IMR-90 (cell line): ENCODE data around the gene HOXA2. TPM values are rescaled to one million over a fixed set of nuclear protein-coding genes. Genes with fewer than 3 reads are reported as not detected.

ENCODE experiments used
- ATAC-seq: fragments of 200-7000 bp; cut with Tn5 transposase; 2 replicates; pipeline ENCODE4 v1.9.1; 2020; ENCODE audit warnings: low read depth, mild to moderate bottlenecking, moderate library complexity
- BruUV-seq: library from RNA; stranded (reverse); fragments of 400-500 nt; replicated peaks from 2 replicates; lab custom pipeline; 2021; lab: Mats Ljungman, UMichigan
- CTCF ChIA-PET: fragments of 300-600 bp; formaldehyde crosslinking; extraction: SDS; loops from one replicate; lab custom pipeline; 2021; ENCODE audit warnings: antibody characterized with exemption; lab: Yijun Ruan, JAX
- POLR2A ChIA-PET: fragments of 300-600 bp; sonication (Branson Sonifier 250); formaldehyde crosslinking; loops from one replicate; lab custom pipeline; 2022; ENCODE audit warnings: antibody characterized with exemption; ENCODE audit not compliant: unreplicated experiment; lab: Charles Lee
- DNase-seq: peaks from one replicate; pipeline ENCODE4 v3.0.0; 2013
- H2AFZ ChIP-seq: replicated peaks from 2 replicates; pipeline ENCODE3; 2013; ENCODE audit warnings: low read length, mild to moderate bottlenecking; ENCODE audit not compliant: poor library complexity
- H2AK5ac ChIP-seq: 2 replicates; pipeline ENCODE4 v1.6.1; 2013; ENCODE audit warnings: low read depth, low read length, inconsistent platforms
- H2AK9ac ChIP-seq: replicated peaks from 2 replicates; pipeline ENCODE3; 2013; ENCODE audit warnings: mild to moderate bottlenecking, low read depth, low read length, moderate library complexity; ENCODE audit not compliant: poor library complexity
- H2BK120ac ChIP-seq: 2 replicates; pipeline ENCODE4 v1.6.1; 2013; ENCODE audit warnings: low read depth, low read length, inconsistent platforms
- H2BK15ac ChIP-seq: 3 replicates; pipeline ENCODE4 v1.6.1; 2013; ENCODE audit warnings: low read depth, low read length, inconsistent platforms
- H2BK20ac ChIP-seq: 2 replicates; pipeline ENCODE4 v1.6.1; 2013; ENCODE audit warnings: low read depth, mild to moderate bottlenecking, inconsistent platforms, low read length, moderate library complexity
- H2BK5ac ChIP-seq: 2 replicates; pipeline ENCODE4 v1.6.1; 2013; ENCODE audit warnings: mild to moderate bottlenecking, low read depth, low read length, inconsistent platforms; ENCODE audit not compliant: poor library complexity, severe bottlenecking
- H3K14ac ChIP-seq: replicated peaks from 2 replicates; pipeline ENCODE4 v1.6.1; 2013; ENCODE audit warnings: low read depth, low read length, inconsistent platforms
- H3K18ac ChIP-seq: 2 replicates; pipeline ENCODE4 v1.6.1; 2013; ENCODE audit warnings: low read depth, low read length, control low read depth
- H3K23ac ChIP-seq: 2 replicates; pipeline ENCODE4 v1.6.1; 2013; ENCODE audit warnings: low read depth, low read length, inconsistent platforms
- H3K27ac ChIP-seq: 2 replicates; pipeline ENCODE4 v1.5.1; 2013; ENCODE audit warnings: mild to moderate bottlenecking, control low read depth, low read length; ENCODE audit not compliant: insufficient read depth
- H3K27me3 ChIP-seq: 2 replicates; pipeline ENCODE4 v1.6.1; 2013; ENCODE audit warnings: low read length; ENCODE audit not compliant: control insufficient read depth, insufficient read depth
- H3K36me3 ChIP-seq: 2 replicates; pipeline ENCODE4 v1.6.1; 2013; ENCODE audit warnings: low read length, mixed read lengths; ENCODE audit not compliant: control insufficient read depth, insufficient read depth
- H3K4ac ChIP-seq: 2 replicates; pipeline ENCODE4 v1.6.1; 2013; ENCODE audit warnings: low read depth, low read length, inconsistent platforms
- H3K4me1 ChIP-seq: 2 replicates; pipeline ENCODE4 v1.6.1; 2013; ENCODE audit warnings: low read length, mixed read lengths; ENCODE audit not compliant: control insufficient read depth, insufficient read depth
- H3K4me2 ChIP-seq: 2 replicates; pipeline ENCODE4 v1.6.1; 2013; ENCODE audit warnings: low read depth, mild to moderate bottlenecking, control low read depth, low read length, moderate library complexity
- H3K4me3 ChIP-seq: 2 replicates; pipeline ENCODE4 v1.5.1; 2013; ENCODE audit warnings: low read depth, mild to moderate bottlenecking, control low read depth, low read length, moderate library complexity; ENCODE audit not compliant: insufficient read depth
- H3K56ac ChIP-seq: 2 replicates; pipeline ENCODE4 v1.6.1; 2013; ENCODE audit warnings: low read length, inconsistent platforms; ENCODE audit not compliant: insufficient read depth; ENCODE audit errors: extremely low read depth
- H3K79me1 ChIP-seq, 2 experiments: 2 replicates each; pipeline ENCODE4 v1.6.1; 2013; ENCODE audit warnings: low read length in 2 of 2, inconsistent platforms in 1 of 2, low read depth in 1 of 2
- H3K9ac ChIP-seq: 2 replicates; pipeline ENCODE4 v1.6.1; 2013; ENCODE audit warnings: low read depth, low read length, control low read depth
- H3K9me1 ChIP-seq: 2 replicates; pipeline ENCODE4 v1.6.1; 2013; ENCODE audit warnings: low read length, inconsistent platforms; ENCODE audit not compliant: insufficient read depth
- H3K9me3 ChIP-seq: 2 replicates; pipeline ENCODE4 v1.6.1; 2013; ENCODE audit warnings: low read length; ENCODE audit not compliant: control insufficient read depth, insufficient read depth
- H4K20me1 ChIP-seq: 2 replicates; pipeline ENCODE4 v1.6.1; 2013; ENCODE audit warnings: low read length, inconsistent platforms; ENCODE audit not compliant: insufficient read depth
- H4K5ac ChIP-seq: 2 replicates; pipeline ENCODE4 v1.6.1; 2013; ENCODE audit warnings: mild to moderate bottlenecking, low read depth, low read length, control low read depth
- H4K8ac ChIP-seq, 2 experiments: 2 replicates each; pipeline ENCODE4 v1.6.1; 2013; ENCODE audit warnings: low read depth in 2 of 2, low read length in 2 of 2, control low read depth in 1 of 2, inconsistent platforms in 1 of 2
- H4K91ac ChIP-seq: 2 replicates; pipeline ENCODE4 v1.6.1; 2013; ENCODE audit warnings: low read depth, low read length, inconsistent platforms; ENCODE audit not compliant: insufficient read depth
- BHLHE40 ChIP-seq: fragments of 150-350 bp; IDR thresholded peaks from 2 replicates; pipeline ENCODE4 v1.6.1; 2016; ENCODE audit warnings: mild to moderate bottlenecking, low read depth, low read length
- CEBPB ChIP-seq: IDR thresholded peaks from 2 replicates; pipeline ENCODE4 v1.6.1; 2012; ENCODE audit warnings: low read depth, low read length, improper control_type of control experiment
- CHD1 ChIP-seq: IDR thresholded peaks from 2 replicates; pipeline ENCODE4 v1.6.1; 2012; ENCODE audit warnings: low read depth, low read length, improper control_type of control experiment
- MAFK ChIP-seq: IDR thresholded peaks from 2 replicates; pipeline ENCODE4 v1.6.1; 2012; ENCODE audit warnings: low read depth, low read length, improper control_type of control experiment
- MAZ ChIP-seq: IDR thresholded peaks from 2 replicates; pipeline ENCODE4 v1.6.1; 2012; ENCODE audit warnings: low read depth, mild to moderate bottlenecking, low read length, improper control_type of control experiment, moderate library complexity, borderline replicate concordance
- MXI1 ChIP-seq: IDR thresholded peaks from 2 replicates; pipeline ENCODE4 v1.6.1; 2012; ENCODE audit warnings: low read depth, mild to moderate bottlenecking, low read length, moderate library complexity, borderline replicate concordance
- NFE2L2 ChIP-seq: fragments of 150-350 bp; IDR thresholded peaks from 2 replicates; pipeline ENCODE4 v1.6.1; 2016; ENCODE audit warnings: low read depth, mild to moderate bottlenecking, low read length
- RAD21 ChIP-seq: IDR thresholded peaks from 2 replicates; pipeline ENCODE4 v1.6.1; 2012; ENCODE audit warnings: low read length, improper control_type of control experiment
- RCOR1 ChIP-seq: IDR thresholded peaks from 2 replicates; pipeline ENCODE4 v1.6.1; 2012; ENCODE audit warnings: mild to moderate bottlenecking, low read length, improper control_type of control experiment; ENCODE audit not compliant: insufficient replicate concordance
- SMC3 ChIP-seq: fragments of 150-350 bp; IDR thresholded peaks from 2 replicates; pipeline ENCODE4 v1.6.1; 2016; ENCODE audit warnings: low read depth, mild to moderate bottlenecking, antibody characterized with exemption, low read length, moderate library complexity
- WGBS, 2 experiments: methylation state at CpG; one replicate each; pipeline versions ENCODE4 v1.1.5 to v1.1.7; 2013; ENCODE audit warnings: missing lambda C conversion rate in 2 of 2; ENCODE audit not compliant: insufficient read length in 1 of 2; ENCODE audit errors: extremely low coverage in 2 of 2; 5-methylcytosine and 5-hydroxymethylcytosine counted together
- dilution Hi-C: fragments of 300-500 bp; cut with HindIII; formaldehyde crosslinking; loops from one replicate; pipeline ENCODE4 v1.14.3; 2018; ENCODE audit warnings: low sequenced_read_pairs; ENCODE audit not compliant: unreplicated experiment
- in situ Hi-C: fragments of 300-500 bp; cut with MboI; formaldehyde crosslinking; loops from 3 replicates; pipeline ENCODE4 v1.14.3; 2019; ENCODE audit warnings: low sequenced_read_pairs, inconsistent platforms, mixed read lengths
- intact Hi-C: fragments of 100-400 bp; cut with micrococcal nuclease; formaldehyde crosslinking; loops from 2 replicates; pipeline ENCODE4 v1.10.0; 2022
- polyA plus RNA-seq, 3 experiments: library from polyadenylated mRNA; depleted of rRNA; stranded (reverse); fragments of >200 nt; gene quantifications; 2 replicates each; pipeline ENCODE4 v1.2.3, GENCODE V29; 2012; ENCODE audit warnings: low replicate concordance in 1 of 3
- total RNA-seq: library from RNA; depleted of rRNA; stranded (reverse); fragments of >200 nt; gene quantifications from 2 replicates; pipeline ENCODE4 v1.2.3, GENCODE V29; 2012
- TF ChIP-seq, protein P1 (sequence below): fragments of 150-350 bp; IDR thresholded peaks from 2 replicates; pipeline ENCODE4 v1.6.1; 2017; ENCODE audit warnings: mild to moderate bottlenecking, antibody characterized with exemption, low read length, low read depth
- TF ChIP-seq, protein P2 (sequence below): fragments of 150-350 bp; IDR thresholded peaks from 2 replicates; pipeline ENCODE4 v1.6.1; 2016; ENCODE audit warnings: low read depth, mild to moderate bottlenecking, low read length, moderate library complexity, borderline replicate concordance

The HOXA2 gene
- total and polyA plus RNA-seq, 2 of the 4 experiments (the other 2 are of a cell fraction) = 1.6 to 3.9 TPM

DNA sequence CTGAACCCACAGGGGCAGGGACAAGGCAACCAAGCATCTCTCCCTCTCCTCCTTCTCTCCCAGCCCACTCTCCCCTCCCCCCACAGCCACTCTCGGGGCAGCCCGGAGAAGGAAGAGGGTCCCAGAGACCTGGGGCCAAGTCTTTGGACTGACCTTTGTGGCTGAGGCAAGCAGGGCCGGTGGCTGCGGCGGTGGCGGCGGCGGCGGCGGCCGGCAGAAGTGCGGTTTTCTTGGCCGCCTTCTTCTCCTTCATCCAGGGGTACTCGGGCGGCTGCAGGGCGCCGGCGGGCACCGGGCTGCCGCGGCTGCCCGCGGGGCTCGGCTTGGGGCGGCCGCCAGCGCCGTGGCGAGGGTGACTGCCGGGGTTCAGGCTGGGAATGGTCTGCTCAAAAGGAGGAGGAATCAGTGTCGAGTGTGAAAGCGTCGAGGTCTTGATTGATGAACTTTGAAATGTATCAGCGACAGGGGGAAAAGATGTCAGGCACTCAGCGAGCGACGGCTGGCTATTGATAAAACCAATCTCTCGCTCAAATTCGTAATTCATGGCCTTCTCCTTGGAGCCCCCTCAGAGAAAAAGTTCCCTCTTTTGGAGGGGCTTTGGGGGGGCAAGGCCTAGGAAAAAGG, 414 bp downstream of the HOXA2 start:
- DNase-seq (peak; percentile 35), ATAC-seq (no peak)
- Histone ChIP-seq H2BK20ac (no peak overlapping the region), H4K91ac (peak overlapping the region; percentile 81), H3K4me3 (peak overlapping the region; percentile 52), H3K4me1 (peaks cover 30% of the 10 kb centered on the region), H2AK9ac (peak overlapping the region; percentile 86), H3K18ac (peak overlapping the region; percentile 93), H3K14ac (peak overlapping the region; percentile 81), H3K9ac (peak overlapping the region; percentile 93), H4K5ac (peak overlapping the region; percentile 46), H2AK5ac (peak overlapping the region; percentile 37), H4K20me1 (peaks cover 11% of the 10 kb centered on the region; the same call in 1 of the 2 replicates), H2BK5ac (peak overlapping the region; percentile 95), H3K9me3 (no peaks in the 10 kb centered on the region), H3K27me3 (no peaks in the 10 kb centered on the region), H2BK15ac (peak overlapping the region; percentile 42; the same call in 1 of the 3 replicates), H3K23ac (peak overlapping the region; percentile 96), H3K56ac (peak overlapping the region; percentile 86; the same call in 1 of the 2 replicates), H2BK120ac (peak overlapping the region; percentile 74), H4K8ac (peak overlapping the region; percentile 54 to 76; a peak in 3 of 4 replicates), H3K4ac (peak overlapping the region; percentile 85), H3K27ac (peak overlapping the region; percentile 96), H3K79me1 (peaks cover 0 to 22% of the 10 kb centered on the region in 2 experiments; a peak in 2 of 4 replicates), H3K9me1 (no peaks in the 10 kb centered on the region), H3K4me2 (peak overlapping the region; percentile 97), H3K36me3 (peaks cover 10% of the 10 kb centered on the region), H2AFZ (peak overlapping the region; percentile 55)
- ChIA-PET CTCF (no interaction called here), POLR2A (no interaction called here)
- intact Hi-C loops (loop anchor here (2.0 kb wide), 1 partner anchor 13 kb away; no protein-coding TSS in a partner anchor), in situ Hi-C loops (loop anchor here (5.0 to 10.0 kb wide), 4 partner anchors 40 to 1240 kb away; partner anchors contain the start of gene HOXA5), dilution Hi-C loops (no loop called here)
- BruUV-seq = no TSS peak
- TF ChIP-seq MAFK (no peak), RCOR1 (no peak), MAZ (no peak), CEBPB (no peak), NFE2L2 (no peak), RAD21 (no peak), CHD1 (no peak), BHLHE40 (no peak), SMC3 (no peak), MXI1 (no peak)
- TF ChIP-seq, protein P1, sequence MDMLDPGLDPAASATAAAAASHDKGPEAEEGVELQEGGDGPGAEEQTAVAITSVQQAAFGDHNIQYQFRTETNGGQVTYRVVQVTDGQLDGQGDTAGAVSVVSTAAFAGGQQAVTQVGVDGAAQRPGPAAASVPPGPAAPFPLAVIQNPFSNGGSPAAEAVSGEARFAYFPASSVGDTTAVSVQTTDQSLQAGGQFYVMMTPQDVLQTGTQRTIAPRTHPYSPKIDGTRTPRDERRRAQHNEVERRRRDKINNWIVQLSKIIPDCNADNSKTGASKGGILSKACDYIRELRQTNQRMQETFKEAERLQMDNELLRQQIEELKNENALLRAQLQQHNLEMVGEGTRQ = no peak
- TF ChIP-seq, protein P2, sequence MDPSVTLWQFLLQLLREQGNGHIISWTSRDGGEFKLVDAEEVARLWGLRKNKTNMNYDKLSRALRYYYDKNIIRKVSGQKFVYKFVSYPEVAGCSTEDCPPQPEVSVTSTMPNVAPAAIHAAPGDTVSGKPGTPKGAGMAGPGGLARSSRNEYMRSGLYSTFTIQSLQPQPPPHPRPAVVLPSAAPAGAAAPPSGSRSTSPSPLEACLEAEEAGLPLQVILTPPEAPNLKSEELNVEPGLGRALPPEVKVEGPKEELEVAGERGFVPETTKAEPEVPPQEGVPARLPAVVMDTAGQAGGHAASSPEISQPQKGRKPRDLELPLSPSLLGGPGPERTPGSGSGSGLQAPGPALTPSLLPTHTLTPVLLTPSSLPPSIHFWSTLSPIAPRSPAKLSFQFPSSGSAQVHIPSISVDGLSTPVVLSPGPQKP = no peak
- WGBS, 2 experiments = 0% methylated on average over 2 of the region's 39 CpGs; no CpG with 5 or more reads in 1 of the 2 experiments
